ENCODE data around the gene CCNC. TPM values are rescaled to one million over a fixed set of nuclear protein-coding genes. Genes with fewer than 3 reads are reported as not detected.

The CCNC gene
- total and polyA plus RNA-seq, 2 of the 13 experiments (the other 11 are each of a cell fraction or from before 2014, with no cell fraction given), result 69.6 to 141 TPM

- TF ChIP-seq ZBED4 (CRISPR knock-in tag; IDR thresholded peaks at IDR 0.05; ENCODE audit: borderline replicate concordance), result peak; percentile 92
- peak; percentile 69; the same call in 1 of the 2 replicates for TF ChIP-seq IRX3 (CRISPR knock-in tag; IDR thresholded peaks at IDR 0.05; ENCODE audit: borderline replicate concordance, low read depth)
- 0 out of 2 replicates have a peak, but pooled peaks have one; percentile 23 for TF ChIP-seq NCOA5 (CRISPR knock-in tag; IDR thresholded peaks at IDR 0.05)
- no peak; the same call in 1 of the 2 replicates for TF ChIP-seq ZNF530 (CRISPR knock-in tag; IDR thresholded peaks at IDR 0.05; ENCODE audit: low read depth)
- TF ChIP-seq TBL1XR1 (IDR thresholded peaks at IDR 0.05; ENCODE audit: borderline replicate concordance, low read length, partially characterized antibody), result peak; percentile 47
- no peak for TF ChIP-seq TRIM22 (IDR thresholded peaks at IDR 0.05)
- TF ChIP-seq TCF7L2 (IDR thresholded peaks at IDR 0.05; ENCODE audit: low read depth, low read length), result no peak
- peak; percentile 63; the same call in 1 of the 2 replicates for TF ChIP-seq ZSCAN29 (CRISPR knock-in tag; conservative IDR thresholded peaks at IDR 0.05)
- peak; percentile 67; the same call in 1 of the 2 replicates for TF ChIP-seq RCOR2 (CRISPR knock-in tag; IDR thresholded peaks at IDR 0.05)
- peak; percentile 66 for TF ChIP-seq TEAD3 (CRISPR knock-in tag; optimal IDR thresholded peaks at IDR 0.05; ENCODE audit: borderline replicate concordance)
- no peak for TF ChIP-seq FOXA1 (IDR thresholded peaks at IDR 0.05)
- peak; percentile 46 for TF ChIP-seq FOXA1 (CRISPR knock-in tag; IDR thresholded peaks at IDR 0.05)
- TF ChIP-seq ZBTB26 (CRISPR knock-in tag; IDR thresholded peaks at IDR 0.05; ENCODE audit: borderline replicate concordance), result peak; percentile 59
- TF ChIP-seq SAFB2 (CRISPR knock-in tag; IDR thresholded peaks at IDR 0.05; ENCODE audit: borderline replicate concordance, low read depth), result peak; percentile 90
- peak; percentile 95 for TF ChIP-seq SALL2 (CRISPR knock-in tag; IDR thresholded peaks at IDR 0.05)
- no peak for TF ChIP-seq ZNF207 (IDR thresholded peaks at IDR 0.05; ENCODE audit: borderline replicate concordance)
- peak; percentile 93 for TF ChIP-seq PTBP1 (IDR thresholded peaks at IDR 0.05; ENCODE audit: low read depth, low read length, poor library complexity, severe bottlenecking)
- peak; percentile 97 for TF ChIP-seq UBTF (CRISPR knock-in tag; IDR thresholded peaks at IDR 0.05)
- no peak for TF ChIP-seq FOXP1 (IDR thresholded peaks at IDR 0.05)
- peak; percentile 21; the same call in 1 of the 2 replicates for TF ChIP-seq FOXP1 (CRISPR knock-in tag; IDR thresholded peaks at IDR 0.05)
Observed at GRCh38 chr6:99568103-99568933, at the start of gene CCNC (continued).
